Loucy (cell line): ENCODE measurements around the gene THSD7A.

Source experiments
- EZH2phosphoT487 ChIP-seq: fragments of 200-600 bp; IDR thresholded peaks from 2 replicates; pipeline ENCODE4 v1.6.1; 2018; ENCODE audit warnings: antibody characterized with exemption, mild to moderate bottlenecking, moderate library complexity, borderline replicate concordance
- TF ChIP-seq, protein P1 (sequence below): fragments of 200-600 bp; sonication (generic); conservative IDR thresholded peaks from 2 replicates; pipeline ENCODE4 v1.5.1; 2014; ENCODE audit warnings: mild to moderate bottlenecking, antibody characterized with exemption, low read length

DNA sequence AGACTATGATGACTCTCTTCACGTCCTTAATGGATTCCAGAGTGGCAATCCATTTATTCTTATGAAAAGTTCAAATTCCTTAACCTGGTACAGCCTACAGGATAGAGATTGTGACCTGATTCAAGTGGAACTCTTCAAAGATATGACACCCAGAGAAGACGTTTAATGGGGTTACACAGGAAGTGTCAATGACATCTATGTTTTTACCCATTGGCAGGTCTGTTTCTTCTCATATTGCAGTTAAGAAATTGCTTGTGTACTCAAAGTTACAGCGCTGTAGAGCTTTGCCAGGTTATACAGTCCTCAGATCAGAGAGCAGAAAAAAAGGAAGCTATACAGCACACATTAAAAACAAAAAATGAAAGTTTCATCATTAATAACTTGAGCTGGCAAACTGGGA is 367.4 kb downstream of the THSD7A start:
- TF ChIP-seq, protein P1, sequence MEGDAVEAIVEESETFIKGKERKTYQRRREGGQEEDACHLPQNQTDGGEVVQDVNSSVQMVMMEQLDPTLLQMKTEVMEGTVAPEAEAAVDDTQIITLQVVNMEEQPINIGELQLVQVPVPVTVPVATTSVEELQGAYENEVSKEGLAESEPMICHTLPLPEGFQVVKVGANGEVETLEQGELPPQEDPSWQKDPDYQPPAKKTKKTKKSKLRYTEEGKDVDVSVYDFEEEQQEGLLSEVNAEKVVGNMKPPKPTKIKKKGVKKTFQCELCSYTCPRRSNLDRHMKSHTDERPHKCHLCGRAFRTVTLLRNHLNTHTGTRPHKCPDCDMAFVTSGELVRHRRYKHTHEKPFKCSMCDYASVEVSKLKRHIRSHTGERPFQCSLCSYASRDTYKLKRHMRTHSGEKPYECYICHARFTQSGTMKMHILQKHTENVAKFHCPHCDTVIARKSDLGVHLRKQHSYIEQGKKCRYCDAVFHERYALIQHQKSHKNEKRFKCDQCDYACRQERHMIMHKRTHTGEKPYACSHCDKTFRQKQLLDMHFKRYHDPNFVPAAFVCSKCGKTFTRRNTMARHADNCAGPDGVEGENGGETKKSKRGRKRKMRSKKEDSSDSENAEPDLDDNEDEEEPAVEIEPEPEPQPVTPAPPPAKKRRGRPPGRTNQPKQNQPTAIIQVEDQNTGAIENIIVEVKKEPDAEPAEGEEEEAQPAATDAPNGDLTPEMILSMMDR = no peak
- TF ChIP-seq EZH2phosphoT487 = no peak
